Ishikawa (cell line): ENCODE data around the gene TBC1D8.

Experiments used
- CEBPB ChIP-seq: IDR thresholded peaks from 2 replicates; pipeline ENCODE4 v1.6.1; 2012
- CREB1 ChIP-seq: IDR thresholded peaks from 2 replicates; pipeline ENCODE4 v1.6.1; 2012; ENCODE audit warnings: low read depth
- EGR1 ChIP-seq: IDR thresholded peaks from 2 replicates; pipeline ENCODE4 v1.6.1; 2012
- EP300 ChIP-seq: IDR thresholded peaks from 2 replicates; pipeline ENCODE4 v1.6.1; 2012; ENCODE audit warnings: borderline replicate concordance
- MAX ChIP-seq: IDR thresholded peaks from 2 replicates; pipeline ENCODE4 v1.6.1; 2012
- RAD21 ChIP-seq: IDR thresholded peaks from 2 replicates; pipeline ENCODE4 v1.6.1; 2012; ENCODE audit warnings: low read depth
- REST ChIP-seq: IDR thresholded peaks from 2 replicates; pipeline ENCODE4 v1.6.1; 2012; ENCODE audit warnings: low read depth, mild to moderate bottlenecking
- TAF1 ChIP-seq: IDR thresholded peaks from 2 replicates; pipeline ENCODE4 v1.6.1; 2012; ENCODE audit warnings: low read depth, mild to moderate bottlenecking
- TEAD4 ChIP-seq: IDR thresholded peaks from 2 replicates; pipeline ENCODE4 v1.6.1; 2012
- YY1 ChIP-seq: IDR thresholded peaks from 2 replicates; pipeline ENCODE4 v1.6.1; 2012; ENCODE audit warnings: low read depth

- TF ChIP-seq EP300 (no peak), RAD21 (no peak), MAX (no peak), CEBPB (no peak), REST (no peak), YY1 (no peak), EGR1 (no peak), TAF1 (no peak), CREB1 (no peak), TEAD4 (no peak)
These were observed 2.6 kb upstream of the TBC1D8 start for GRCh38 chr2:101153787-101154186.
